GM12875 (cell line): ENCODE measurements around the gene TMEM219.
A peak's percentile ranks its signal among the peaks of the same experiment; 100 is the strongest.

Experiments used
- H3K4me3 ChIP-seq: one replicate; pipeline ENCODE4 v1.5.1; 2011; ENCODE audit warnings: low read depth, low read length, control low read depth
- CTCF ChIP-seq: IDR thresholded peaks from 2 replicates; pipeline ENCODE4 v1.5.1; 2011; ENCODE audit warnings: low read depth, mild to moderate bottlenecking, control low read depth, inconsistent platforms, low read length, moderate library complexity, borderline replicate concordance; ENCODE audit not compliant: insufficient read depth

The TMEM219 gene

DNA sequence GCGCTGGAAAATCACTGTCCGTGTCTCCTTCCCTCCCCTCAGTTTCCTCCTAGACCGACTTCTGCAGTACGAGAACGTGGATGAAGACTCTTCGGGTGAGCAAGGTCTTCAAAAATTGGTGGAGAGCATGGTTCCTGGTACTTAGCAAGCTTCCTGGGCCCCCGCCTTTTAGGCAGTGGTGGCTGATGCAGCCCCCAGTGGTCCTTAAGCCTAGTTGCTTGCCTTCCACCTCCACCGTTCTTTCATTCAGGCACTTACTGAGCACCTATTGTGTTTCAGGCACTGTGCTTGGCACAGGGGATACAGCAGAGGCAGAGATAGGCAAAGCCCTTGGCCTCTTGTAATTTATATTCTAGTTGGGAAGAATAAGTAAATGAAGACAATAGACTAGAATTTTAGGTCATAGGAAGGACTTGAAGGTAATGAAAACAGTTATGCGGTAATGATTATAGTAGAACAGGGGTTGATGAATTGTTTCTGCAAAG, 34.9 kb downstream of the TMEM219 start:
- TF ChIP-seq CTCF: no peak
- peak overlapping the region; percentile 67 for H3K4me3 ChIP-seq

- TF ChIP-seq CTCF: no peak
- no peak overlapping the region for H3K4me3 ChIP-seq
Measured at GRCh38 chr16:29999605-30000004, 37.7 kb downstream of the TMEM219 start.

GRCh38 chr16:30000735-30001631, 39.1 kb downstream of the TMEM219 start:
- TF ChIP-seq CTCF: no peak
- no peak overlapping the region for H3K4me3 ChIP-seq

GRCh38 chr16:30002614-30003346, 40.9 kb downstream of the TMEM219 start:
- H3K4me3 ChIP-seq: no peak overlapping the region
- TF ChIP-seq CTCF: no peak

DNA sequence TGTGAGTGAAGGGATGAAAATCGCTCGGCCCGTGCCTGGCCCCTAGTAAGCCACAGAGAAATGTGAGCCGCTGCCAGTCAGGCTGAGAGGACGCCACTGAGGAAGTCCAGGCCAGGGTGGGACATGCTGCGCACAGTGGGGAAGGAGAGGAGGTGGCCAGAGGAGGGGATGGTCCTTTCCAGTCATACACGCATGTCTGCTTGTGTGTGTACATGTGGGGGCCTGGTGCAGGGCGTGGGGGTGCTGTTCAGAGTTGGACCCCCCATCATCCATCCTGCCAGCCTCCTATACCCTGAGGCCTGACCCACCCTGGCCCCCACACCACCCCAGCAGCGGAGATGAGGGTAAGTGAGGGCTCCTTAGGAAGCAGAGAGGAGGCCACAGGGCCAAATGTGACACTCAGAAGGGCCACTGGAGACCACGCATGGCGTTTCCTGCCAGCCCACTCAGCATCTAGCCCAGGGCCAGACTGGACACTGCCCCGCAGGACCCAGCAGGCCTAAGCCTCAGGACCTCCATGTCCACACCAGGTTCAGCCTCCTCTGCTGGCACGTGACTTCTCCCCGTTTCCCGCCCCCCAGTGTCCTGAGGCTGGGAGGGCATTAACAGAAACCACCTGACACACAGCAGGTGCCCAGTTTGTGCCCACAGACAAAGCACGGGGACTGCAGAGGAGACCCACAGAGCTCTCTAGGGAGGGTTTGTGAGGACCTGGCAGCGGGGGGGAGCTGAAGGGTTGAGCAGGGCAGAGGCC, 42.0 kb downstream of the TMEM219 start:
- TF ChIP-seq CTCF: no peak
- H3K4me3 ChIP-seq: no peak overlapping the region

GRCh38 chr16:30004424-30004776, 42.5 kb downstream of the TMEM219 start:
- TF ChIP-seq CTCF: no peak
- H3K4me3 ChIP-seq: no peak overlapping the region
